HG03108 (cell line): ENCODE data around the gene DGKI.
A peak's percentile ranks its signal among the peaks of the same experiment; 100 is the strongest.

Experiments used
- ATAC-seq: cut with Tn5 transposase; IDR thresholded peaks from one replicate; pipeline ENCODE4 v1.9.1; 2021; ENCODE audit warnings: moderate library complexity; ENCODE audit not compliant: unreplicated experiment

DGKI gene

DNA sequence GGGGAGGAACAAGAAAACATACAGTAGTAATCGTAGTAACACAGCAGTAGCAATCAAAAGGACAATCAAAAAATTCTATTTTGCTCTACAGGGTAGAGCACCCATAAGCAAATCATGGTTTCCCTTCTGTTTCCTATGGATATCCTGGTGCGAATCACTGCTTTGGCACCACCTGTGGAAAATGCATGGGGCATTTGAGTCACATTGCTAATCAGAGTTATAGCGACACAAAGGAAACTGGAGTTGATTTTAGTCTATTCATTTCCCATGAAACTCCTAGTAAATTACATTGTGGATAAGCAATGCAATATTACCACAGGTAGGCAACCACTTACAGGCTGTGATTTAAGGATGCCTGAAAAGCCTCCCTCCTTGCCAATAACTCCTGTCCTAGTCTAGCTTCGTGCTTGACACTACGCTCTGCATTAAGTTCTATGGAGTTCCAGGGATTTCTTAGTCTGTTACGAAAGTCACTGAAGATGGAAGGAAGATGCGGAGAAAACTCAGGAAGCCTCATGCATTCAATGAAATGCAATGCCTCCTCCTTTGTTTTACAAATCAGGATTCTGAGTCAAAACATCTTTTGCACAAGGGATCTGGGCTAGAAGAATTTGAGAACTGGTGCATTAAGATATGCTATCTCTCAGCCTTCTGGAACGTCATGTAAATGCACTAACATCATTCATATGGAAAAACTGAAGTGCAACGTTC is 188.4 kb downstream of the DGKI start:
- ATAC-seq: no peak

DNA sequence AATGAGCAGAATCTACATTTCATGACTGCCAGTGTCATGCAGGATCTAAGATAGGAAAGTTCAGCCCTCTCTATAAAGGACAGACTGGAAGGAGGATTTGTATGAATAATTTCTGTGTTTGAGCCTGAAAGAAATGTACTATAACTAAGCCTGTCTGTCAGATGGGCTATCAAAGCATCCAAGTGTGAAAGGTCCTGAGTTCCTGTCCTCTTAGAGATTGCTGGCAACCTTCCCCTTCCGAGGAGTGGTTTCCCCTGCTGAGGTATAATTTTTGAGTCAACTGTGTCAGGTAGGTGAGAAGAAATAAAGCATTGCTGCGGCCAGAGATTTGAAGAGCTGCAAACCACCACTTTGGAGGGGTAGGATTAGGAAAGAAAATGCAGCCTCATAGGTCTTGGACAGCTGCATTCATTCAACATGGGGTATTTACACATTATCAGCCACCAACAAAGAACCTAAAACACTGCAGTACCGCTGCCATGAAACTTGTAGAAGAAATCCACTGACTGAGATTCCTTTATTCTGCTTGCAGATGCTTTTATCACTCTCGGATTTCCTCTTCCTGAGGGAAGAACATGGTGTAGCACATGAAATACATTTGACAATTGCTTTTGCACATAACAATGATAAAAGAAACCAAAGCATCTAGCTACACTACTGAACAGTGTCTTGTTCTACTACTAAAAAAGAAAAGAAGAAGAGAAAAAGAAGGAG is 189.1 kb downstream of the DGKI start:
- ATAC-seq: no peak

DNA sequence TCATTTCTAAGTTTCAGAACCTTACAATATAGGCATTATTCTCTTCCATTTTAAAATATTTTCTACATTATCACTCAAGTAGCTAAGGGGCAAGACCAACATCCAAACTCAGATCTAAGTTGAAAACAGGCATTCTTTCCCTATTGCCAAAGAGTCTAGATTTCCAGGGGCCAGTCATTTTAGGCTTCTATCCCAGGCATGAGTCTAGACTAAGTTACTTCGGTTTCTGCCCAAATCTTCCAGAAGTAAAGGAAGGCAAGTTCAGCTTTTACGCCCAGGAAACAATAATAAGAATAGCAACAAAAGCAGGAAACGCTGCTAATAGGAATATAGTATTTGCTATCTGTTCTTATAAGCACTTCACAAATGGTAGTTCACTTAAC is 189.9 kb downstream of the DGKI start:
- no peak for ATAC-seq

DNA sequence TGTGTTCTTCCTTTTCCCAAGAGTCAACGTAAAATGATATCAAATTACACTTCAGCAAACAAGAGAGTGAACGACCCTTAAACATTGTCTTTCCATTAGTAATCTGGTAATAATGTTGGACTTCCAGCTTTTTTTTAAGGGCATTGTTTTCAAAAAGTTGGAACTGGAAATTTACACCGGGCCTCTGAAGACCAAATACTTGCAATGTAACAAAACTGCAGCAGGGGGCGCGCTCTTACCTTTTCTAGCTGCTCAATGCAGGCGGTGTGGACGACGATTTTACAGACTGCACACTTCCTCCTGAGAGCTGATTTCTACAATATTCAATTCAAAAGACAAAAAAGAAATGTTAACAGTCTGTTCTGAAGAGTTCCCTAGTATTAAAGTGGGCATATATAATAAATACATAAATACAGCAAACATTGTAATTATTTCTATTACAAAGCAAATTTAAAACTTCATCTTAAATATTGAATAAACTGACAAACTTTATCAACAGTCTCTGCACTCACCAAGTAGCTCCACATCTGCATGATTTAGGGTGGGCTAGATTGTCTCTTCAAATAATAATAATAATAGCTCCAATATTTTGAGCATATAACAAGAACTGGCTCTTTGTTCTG is 190.4 kb downstream of the DGKI start:
- ATAC-seq: peak; percentile 77

DNA sequence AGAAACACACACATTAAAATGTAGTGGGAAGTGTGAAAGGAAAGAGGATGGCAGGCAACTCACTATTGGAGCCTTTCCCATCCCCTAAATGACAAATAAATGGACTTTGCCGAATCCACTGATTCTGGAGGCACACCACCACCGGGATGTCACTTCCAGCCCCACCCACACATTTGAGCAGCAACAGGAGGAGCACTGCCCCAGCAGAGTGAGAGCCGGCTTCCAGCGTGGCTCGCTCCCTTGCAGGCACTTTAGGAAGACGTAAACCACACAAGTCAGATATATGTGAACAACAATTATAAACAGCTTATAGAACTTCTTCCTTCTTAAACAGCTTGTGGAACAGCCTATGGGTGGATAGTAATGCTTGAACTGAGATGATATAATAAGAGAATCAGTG is 191.0 kb downstream of the DGKI start:
- ATAC-seq: no peak

DNA sequence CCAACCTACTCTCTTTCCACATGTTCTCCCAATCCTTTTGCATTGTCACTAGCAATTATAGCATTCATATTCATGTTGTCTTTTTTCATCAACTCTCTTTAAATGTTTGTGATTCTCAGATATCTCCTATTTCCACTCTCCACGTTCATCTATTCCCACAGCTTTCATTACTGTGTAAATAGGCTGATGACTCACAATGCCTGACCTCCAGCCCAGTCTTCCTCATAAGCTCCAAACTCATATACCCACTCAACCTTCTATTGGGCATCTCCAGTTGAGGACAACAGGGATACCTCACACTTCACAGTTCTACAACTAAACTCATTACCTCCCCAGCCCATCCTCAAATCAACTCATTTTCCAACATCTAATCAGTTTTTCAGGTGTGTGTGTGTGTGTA is 194.1 kb downstream of the DGKI start:
- no peak for ATAC-seq

DNA sequence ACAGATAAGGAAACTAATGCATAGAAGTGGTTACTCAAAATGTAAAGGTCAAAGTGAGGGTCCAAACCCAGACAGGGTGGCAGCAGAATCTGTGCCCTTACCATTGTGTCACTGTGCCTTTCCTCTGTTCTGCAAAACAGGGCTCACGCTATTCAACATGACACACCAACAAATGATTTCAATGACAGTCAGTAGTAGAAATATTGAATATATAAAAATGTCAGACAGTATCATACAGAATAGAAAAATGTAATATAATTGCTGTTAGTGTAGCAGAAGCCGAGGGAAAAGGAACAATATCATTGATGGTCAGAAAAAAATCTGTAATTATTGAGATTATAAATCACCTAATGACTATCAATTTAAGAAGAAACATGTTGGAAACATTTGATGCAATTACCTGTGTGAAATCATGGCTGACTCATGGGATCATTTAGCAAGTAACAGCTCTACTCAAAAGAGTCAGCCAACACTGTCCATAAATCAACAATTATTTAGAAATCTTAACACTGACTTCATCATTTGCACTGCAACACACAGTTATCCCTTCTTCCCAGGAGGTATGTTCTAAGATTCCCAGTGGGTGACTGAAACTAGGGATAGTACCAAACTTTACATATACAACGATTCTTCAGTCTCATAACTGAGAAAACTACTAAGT is 198.7 kb downstream of the DGKI start:
- ATAC-seq: no peak

DNA sequence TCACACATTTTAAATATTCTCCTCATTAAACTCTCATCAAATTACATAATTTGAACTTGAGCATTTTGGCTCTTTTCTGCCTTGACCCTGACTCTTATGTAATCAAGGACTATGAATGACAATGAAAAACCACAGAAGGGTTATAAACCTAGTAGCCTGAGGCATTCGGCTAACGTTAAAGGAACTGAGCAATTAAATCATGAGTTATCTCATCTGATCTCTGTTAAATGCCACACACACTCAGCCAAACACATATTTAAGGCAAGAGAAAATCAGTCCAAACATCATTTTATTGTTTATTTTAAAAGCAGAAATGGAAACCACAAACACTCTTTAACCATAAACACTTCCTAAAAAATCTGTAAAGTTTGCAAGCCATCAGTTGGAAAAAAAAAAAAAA is 204.3 kb downstream of the DGKI start:
- no peak for ATAC-seq

DNA sequence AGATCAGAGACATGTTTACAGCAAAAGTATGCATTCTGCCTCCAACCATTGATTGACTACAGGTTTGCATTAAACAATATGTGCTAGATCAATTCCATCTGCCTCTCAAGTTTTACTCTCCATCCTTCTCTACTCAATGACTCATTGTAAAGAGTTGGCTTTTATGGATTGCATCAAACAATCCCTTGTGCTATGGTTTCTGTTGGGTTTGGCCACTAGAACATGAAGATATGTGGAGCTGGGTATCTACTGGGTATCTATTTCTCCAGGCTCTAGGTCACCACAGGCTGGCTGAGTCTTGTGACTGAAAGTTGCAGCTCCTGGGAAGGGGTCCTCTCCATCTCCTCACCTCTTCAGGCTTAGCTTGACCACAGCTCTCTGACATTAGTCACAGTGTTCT is 204.7 kb downstream of the DGKI start:
- no peak for ATAC-seq

DNA sequence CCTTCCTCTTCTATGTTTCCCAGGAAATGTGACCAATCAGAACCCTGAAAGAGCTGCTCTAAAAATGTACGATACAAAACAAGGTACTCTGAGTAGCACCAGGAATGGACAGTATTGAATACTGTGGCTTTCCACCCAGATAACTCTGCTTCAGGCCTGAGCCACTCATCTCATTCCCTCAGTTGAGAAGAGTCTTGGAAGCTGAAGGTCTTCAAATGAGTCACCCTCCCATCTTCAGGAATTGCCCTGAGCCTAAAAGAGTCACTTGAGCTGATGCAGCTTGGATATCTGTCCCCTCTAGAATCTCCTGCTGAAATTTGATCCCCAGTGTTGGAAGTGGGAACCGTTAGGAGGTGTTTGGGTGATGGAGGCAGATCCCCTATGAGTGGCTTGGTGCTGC is 210.4 kb downstream of the DGKI start:
- ATAC-seq: no peak

DNA sequence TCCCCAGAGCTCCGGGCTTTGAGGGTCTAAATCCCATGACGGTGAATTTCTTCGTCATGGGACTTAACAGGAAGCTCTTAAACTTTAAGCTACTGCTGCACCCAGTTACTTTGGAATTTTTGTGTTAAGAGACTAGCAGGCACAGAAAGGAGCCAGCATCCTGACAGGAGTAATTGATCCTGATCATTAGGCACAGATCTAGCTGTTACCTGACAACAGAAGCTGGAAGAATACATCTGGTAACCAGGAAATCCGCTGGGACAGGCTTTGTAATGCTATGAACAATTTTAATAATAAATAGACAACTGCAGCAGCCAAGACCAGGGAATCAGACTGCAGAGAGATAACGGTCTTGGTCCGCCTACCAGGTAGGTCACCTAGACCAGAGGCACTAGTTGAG is 210.9 kb downstream of the DGKI start:
- ATAC-seq: no peak

DNA sequence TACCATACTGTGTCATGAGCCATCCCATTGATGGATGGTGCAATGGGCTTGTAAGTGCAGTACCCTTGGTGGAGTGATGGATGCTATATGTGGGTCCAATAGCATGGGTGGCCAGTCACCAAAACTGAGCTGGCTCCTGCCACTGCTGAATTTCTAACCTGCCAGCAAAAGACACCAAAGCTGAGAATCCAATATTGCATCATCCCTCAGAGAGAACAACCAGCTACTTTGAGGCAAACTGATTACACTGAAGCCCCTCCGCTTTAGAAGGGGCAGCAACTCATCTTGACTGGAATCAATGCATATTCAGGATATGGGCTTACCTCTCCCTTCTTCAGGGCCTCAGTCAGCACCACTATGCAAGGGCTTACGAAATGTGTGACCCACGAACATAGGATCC is 211.6 kb downstream of the DGKI start:
- no peak for ATAC-seq

DNA sequence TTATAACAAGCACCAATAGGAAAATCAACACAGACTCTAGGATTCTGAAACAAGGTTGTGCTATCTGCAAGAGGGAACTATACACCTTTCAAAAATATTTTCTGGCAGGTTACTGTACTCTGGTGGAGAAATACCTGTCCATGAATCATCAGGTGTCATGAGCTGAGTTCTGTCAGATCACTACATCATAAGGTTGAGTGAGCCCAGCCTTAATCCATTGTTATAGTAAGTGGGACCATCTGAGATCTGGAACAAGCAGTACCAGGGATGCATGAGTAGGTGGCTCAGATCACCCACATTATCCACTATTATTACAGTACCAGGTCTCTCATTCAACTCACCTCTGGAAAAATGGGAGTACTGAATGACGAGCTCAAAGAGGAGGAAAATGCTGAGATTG is 212.4 kb downstream of the DGKI start:
- ATAC-seq: no peak

DNA sequence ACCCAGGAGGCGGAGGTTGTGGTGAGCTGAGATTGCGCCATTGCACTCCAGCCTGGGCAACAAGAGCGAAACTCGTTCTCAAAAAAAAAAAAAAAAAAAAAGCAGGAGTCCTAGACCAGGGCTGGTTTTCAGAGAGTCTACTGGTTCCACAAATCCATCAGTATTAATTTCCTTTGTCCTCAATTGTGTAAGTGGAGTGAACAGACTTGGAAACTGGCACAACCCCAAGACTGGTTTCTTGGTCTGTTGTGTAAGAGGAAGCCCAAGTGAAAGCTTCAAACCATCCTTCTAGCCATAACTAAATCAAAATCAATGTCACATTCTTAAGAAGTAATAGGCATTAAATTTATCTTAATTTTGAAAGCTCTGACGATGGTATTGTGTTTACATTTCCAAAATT is 213.6 kb downstream of the DGKI start:
- ATAC-seq: no peak

DNA sequence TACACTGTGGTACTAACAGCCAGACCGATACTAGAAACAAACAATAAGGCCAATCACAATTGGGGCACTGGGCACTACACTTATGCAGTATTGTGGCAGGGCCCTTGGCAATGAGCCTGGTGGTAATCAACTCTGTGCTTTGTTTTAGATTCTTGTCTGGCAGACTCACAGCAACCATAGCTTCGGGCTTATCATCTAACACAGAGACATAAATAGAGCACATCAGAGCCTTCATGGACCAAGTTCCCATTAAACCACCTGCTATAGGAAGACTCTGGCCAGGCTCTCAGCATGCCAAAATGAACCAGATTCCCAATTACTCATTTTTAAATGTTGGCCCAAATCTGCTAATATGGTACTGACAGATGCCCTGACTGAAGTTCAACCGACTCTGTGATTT is 218.6 kb downstream of the DGKI start:
- no peak for ATAC-seq

DNA sequence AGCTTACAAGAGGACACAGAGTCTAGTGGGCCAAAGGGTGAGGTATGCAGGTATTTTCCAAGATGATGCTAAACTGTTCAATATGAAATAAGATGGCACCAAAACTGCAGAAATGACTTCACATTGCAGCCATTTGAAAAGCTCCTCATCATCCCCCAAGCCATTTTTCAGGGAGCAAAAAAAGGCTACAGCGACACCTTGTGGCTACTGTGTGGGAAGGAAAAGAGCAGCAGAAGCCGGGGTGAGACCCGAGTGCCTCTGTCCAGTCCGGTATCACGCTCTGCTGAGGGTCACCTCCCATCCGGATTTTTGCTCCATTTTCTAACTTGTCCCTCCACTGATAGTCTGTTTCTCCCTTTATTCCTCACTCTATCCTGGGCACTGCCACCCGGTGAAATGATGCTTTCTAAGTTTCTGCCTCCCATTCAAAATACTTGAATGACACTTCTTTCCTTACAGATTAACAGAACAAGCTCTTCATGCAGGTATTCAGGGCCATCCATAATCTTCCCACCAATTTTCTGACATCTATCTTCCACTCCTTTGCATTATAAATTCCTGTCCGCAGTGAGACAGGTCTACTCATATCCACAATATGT is 220.2 kb downstream of the DGKI start:
- no peak for ATAC-seq

DNA sequence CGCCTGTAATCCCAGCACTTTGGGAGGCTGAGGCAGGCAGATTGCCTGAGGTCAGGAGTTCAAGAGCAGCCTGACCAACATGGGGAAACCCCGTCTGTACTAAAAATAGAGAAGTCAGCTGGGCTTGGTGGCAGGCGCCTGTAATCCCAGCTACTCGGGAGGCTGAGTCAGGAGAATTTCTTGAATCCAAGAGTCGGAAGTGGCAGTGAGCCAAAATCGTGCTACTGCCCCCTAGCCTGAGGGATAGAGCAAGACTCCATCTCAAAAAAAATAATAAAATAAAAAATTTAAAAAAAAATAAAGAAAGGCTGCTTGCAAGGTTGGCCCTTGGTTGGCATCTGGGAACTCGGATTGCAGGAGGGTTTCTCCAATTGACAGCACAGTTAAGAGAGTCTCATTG is 221.6 kb downstream of the DGKI start:
- ATAC-seq: no peak

DNA sequence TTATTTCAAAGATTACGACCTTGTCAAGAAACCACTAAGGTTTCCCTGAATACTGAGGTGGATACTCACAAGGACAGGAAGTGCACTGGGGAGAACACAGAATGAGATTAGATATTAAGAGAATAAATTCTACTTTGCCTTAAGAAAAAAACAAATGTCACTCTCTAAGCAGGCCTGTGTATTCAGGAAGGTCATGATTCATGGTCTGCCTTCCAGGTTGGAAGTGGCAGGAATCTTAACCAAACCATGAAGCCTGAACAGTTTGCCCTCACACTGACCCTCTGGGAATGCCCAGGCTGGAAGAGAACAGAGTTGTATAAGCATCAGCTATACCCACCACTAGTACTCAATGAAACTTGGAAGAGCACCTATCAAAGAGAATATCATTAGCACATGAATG is 227.6 kb downstream of the DGKI start:
- no peak for ATAC-seq

DNA sequence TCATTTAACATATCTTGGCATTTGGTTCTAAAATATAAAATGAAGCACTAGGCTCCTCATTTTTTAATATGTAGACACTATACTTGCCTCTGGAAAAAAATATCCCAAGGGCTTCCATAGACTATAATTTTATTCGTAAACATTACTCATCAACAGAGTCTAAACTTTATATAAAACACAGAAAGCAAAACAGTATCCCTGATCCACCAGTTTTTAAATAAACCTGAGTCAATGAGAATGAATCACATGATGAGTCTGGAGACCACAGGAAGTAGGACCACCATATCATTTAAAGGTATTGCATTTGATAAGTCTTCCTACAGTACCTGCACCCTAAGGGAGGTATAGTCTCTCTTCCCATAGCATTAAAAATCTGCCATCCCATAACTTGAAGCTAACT is 228.0 kb downstream of the DGKI start:
- no peak for ATAC-seq

DNA sequence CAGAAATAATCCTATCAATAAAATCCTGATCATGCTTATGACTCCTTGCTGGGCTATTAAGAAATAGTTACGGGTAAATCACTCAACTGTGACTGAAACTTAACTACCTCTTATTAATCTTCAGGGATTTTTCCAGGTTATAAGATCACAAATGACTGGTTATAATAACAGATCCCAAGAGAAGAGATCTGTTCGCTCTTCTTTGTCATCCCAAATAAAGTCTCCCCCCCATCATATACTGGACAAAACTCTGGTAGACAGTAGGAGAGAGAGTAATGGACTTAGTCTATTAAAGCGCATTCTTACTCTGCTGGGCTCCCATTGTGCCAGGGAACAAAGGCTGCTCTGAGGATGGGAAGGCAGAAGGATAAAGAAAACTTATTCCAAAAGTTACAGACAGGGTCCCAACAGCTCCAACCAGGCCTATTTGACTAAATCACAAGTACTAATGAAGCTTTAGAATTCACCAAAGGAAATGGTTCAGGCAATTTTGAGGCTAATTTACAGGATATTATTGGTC is 233.7 kb downstream of the DGKI start:
- ATAC-seq: no peak

DNA sequence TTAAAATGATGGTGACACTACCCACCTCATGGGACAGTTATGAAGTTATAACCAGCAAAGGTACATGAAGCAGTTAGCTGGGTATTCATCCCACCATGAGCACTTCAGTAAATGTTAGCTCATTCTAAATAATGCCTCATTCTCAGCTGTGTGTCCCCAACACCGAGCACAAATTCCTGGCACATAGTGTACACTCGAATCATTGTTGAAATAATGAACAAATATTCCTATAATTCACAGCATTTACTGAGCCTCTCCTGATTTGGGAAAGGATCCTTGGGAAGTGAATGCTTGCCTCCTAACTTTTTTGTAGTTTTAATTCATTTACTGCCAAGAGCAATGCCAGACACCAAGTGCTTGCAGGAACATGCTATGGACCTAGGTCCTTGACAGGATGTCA is 235.2 kb downstream of the DGKI start:
- no peak for ATAC-seq
